Measurements from ENCODE around the gene ADAD2.
"Not testable (repeated sequence)": the region's sequence is repeated elsewhere in the genome, so short reads cannot be mapped to it uniquely, and the experiment has no call there.

Gene ADAD2

DNA sequence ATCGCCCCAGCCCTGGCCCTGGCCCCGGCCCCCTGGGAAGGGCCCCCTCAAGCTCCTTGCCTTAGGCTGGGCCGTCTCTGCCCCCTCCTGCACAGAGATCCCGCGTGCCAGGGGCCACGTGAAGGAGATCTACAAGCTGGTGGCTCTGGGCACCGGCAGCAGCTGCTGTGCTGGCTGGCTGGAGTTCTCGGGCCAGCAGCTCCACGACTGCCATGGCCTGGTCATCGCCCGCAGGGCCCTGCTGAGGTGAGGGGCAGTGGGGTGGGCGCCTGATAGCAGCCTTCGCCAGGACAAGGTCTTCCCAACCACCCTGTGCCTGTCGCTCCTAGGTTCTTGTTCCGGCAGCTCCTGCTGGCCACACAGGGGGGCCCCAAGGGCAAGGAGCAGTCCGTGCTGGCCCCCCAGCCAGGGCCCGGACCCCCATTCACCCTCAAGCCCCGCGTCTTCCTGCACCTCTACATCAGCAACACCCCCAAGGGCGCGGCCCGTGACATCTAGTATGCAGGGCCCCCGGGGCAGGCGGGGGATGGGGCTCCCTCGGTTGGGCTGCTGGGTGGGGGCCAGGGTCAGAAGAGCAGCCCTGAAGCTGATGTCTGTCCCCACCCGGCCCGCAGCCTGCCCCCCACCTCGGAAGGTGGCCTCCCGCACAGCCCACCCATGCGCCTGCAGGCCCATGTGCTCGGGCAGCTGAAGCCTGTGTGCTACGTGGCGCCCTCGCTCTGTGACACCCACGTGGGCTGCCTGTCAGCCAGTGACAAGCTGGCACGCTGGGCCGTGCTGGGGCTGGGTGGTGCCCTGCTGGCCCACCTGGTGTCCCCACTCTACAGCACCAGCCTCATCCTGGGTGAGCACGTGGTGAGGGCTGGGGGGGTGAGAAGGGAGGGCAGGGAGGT is 4.5 kb downstream of the ADAD2 start:
- DNase-seq (ENCODE audit: low spot score) = no peak

DNA sequence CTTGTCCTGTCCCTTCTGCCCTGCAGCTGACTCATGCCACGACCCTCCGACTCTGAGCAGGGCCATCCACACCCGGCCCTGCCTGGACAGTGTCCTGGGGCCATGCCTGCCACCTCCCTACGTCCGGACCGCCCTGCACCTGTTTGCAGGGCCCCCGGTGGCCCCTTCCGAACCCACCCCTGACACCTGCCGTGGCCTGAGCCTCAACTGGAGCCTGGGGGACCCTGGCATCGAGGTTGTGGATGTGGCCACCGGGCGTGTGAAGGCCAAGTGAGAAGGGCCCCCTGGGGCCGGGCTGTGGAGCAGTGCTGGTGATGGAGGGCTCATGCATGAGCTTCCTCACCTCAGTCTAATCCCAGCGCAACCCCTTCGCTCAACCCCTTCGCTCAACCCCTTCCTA is 5.1 kb downstream of the ADAD2 start:
- DNase-seq (ENCODE audit: low spot score) = no peak

DNA sequence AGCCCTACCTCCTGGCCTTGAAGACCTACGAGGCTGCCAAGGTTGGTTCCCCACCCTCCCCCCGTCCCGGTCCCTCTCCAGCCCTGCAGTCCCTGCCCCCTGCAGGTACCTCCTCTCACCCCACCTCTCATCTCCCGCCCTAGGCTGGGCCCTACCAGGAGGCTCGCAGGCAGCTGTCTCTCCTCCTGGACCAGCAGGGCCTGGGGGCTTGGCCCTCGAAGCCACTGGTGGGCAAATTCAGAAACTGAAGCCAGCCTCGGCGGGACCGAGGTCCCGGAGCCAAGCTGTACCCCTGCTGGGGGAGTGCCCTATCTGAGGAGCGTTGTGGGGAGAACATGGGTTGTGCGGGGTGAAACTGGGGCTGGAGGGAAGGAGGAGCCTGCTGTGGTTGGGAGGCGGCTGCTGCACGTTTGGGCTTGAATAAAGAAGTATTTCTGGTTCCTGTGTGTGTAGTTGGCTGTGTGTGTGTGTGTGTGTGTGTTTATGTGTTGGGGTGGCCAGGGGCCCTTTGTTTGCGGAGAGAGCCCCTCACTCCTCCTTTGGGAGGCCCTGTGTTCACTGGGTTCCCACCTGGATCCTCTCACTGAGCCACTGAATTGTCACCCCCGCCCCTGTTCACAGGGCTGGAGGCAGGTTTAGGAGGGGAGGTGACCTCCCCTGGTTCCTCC is 5.9 kb downstream of the ADAD2 start:
- no peak for DNase-seq (ENCODE audit: low spot score)

DNA sequence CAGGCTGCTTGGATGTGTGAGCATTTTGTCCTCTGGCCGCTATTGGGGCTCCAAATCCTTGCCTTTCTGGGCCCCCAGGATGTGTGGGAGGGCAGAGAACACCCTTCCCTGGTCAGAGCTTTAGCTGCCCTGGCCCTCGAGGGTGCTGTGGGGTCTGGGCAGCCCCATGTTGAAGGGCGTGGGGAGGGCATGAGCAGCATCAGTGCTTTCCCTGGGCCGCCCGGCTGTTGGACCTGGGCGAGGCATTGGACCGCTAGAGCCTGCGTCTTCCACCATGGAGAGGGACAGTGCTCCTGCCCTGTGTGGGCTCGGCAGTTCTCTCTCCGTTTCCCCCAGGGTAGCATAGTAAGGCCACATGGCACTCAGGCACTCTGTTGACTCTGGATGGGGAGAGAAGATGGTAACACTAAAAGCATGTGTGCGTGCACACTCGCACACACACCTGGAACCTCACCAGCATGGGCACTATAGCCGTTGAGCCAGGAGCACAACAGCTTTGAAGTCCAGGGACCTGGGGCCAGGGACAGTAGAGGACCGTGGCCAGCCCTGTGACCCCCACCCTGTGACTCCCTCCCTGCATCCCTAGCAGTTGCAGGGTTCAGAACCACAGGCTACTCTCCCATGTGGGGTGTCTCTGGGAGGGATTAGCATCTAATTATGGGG is 6.6 kb downstream of the ADAD2 start:
- no peak for DNase-seq (ENCODE audit: low spot score)

DNA sequence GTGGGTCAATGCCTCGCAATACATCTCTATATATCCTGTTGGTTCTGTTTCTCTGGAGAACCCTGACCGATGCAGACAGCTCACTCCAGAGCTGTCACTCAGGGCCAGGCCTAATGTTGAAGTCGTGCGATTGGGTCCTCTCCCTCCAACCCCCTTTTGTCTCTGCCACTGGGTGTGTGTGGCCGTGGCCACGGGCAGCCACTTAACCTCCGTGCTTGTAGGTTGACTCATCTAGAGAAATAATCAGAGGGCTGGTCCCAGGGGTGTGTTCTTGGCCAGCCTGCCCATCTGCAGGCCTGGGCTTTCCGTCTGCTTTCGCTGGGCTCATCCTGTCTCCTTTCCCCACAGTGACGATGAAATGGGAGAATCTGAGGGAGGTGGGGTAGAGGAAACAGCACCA is 7.4 kb downstream of the ADAD2 start:
- DNase-seq (ENCODE audit: low spot score) = no peak

DNA sequence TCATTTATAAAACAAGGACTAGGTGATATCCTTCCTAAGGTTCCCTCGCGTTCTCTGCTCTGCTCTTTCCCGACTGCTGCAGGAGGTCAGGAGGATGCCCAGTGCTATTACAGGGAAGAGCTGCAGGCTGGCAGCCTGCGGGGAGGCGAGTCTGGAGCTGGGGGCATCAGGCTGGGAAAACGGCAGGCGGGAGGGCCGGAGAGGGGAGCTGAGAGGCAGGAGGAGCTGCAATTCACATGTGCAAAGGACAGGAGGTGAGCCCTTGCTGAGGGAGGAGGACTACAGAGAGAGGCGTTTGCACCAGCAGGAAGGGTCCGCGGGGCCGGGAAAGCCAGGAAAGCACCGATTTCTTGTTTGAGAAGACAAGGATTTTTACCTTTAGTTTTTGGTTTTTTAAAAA is 8.1 kb downstream of the ADAD2 start:
- DNase-seq (ENCODE audit: low spot score) = no peak

DNA sequence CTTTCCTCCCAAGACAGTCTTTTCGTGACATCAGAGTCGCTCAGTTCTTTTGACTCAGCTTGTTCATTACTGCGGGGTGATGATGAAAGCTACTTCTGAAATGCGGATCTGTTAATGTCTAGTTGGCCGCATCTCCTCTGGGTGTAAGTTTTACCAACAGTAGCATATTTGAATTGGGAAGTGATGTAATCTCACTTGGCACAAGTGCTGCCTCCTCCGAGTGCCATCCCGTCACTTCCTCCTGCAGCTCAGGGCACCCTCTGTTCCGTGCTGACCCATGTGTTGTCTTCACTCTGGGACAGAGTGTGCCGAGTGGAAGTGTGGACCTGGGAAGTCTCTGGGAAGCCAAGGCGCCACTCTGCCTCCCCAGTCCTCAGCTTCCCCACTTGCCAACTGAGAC is 8.9 kb downstream of the ADAD2 start:
- no peak for DNase-seq (ENCODE audit: low spot score)

DNA sequence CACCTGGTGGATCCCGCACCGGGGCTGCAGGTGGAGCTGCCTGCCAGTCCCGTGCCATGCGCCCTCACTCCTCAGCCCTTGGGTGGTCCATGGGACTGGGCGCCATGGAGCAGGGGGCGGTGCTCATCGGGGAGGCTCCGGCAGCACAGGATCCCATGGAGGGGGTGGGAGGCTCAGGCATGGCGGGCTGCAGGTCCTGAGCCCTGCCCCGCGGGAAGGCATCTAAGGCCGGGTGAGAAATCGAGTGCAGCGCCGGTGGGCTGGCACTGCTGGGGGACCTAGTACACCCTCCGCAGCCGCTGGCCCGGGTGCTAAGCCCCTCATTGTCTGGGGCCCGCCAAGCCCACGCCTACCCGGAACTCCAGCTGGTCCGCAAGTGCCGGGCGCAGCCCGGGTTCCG is 13.6 kb downstream of the ADAD2 start:
- DNase-seq (ENCODE audit: low spot score) = not testable (repeated sequence)

DNA sequence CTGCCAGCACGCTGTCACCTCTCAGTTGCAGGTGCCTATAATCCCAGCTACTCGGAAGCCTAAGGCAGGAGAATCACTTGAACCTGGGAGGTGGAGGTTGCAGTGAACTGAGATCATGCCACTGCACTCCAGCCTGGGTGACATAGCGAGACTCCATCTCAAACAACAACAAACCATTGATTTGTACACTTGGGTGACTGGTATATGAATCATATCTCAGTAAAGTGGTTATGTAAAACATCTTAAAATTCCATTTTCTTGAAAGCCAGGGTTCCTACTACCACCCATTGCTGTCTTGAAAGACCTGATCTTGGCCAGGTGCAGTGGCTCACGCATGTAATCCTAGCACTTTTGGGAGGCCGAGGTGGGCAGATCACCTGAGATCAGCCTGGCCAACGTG is 14.2 kb downstream of the ADAD2 start:
- DNase-seq (ENCODE audit: low spot score) = not testable (repeated sequence)

DNA sequence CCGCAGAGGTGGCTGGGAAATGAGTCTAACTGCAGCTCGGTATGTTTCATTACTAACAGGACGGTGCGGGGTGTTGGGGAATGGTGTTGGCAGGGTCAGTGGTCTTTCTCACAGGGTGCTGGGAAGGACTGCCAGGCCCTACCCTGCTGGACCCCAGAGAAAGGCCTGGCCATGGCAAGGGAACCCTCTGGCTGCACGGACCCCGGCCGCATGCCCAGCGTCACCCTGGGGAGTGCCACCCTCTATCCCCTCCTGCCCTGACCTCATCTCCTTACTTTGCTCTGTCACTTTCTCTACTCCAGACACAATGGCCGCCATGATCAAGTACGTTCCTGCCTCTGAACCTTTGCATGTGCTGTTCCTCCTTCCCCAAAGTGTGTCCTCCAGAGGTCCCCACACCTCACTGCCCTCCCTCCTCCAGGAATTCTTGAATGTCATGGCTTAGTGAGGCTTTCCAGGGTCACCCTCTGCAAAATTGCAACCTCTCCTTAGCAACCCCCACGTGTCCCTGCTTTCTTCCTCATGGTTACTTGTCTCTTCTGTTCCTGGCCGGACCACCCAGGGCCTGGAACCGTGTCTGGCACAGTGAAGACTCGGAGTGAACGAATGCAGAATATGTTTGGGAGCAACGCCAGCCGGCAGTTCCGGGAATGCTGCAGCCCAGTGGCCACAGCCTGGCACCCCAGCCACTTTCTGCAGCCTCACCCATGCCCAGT is 15.2 kb downstream of the ADAD2 start:
- DNase-seq (ENCODE audit: low spot score) = no peak

DNA sequence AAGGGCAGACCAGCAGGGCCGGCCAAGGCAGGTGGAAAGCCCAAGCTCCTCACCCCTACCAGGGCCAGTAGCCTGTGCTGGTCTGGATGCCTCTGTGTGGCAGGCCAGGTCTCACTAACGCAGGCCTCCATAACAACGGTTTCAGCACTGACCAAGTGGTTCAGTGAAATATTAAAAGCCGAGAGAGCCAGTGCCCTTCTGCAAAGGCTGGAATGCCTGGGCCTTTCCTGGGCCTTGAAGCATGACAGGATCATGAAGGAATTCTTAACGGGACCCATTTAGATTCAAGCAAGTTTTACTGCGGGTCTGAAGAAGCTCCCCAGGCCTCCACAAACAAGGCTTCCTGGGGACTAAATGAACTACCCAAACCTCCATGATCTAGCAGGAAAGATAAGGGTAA is 16.3 kb downstream of the ADAD2 start:
- no peak for DNase-seq (ENCODE audit: low spot score)

DNA sequence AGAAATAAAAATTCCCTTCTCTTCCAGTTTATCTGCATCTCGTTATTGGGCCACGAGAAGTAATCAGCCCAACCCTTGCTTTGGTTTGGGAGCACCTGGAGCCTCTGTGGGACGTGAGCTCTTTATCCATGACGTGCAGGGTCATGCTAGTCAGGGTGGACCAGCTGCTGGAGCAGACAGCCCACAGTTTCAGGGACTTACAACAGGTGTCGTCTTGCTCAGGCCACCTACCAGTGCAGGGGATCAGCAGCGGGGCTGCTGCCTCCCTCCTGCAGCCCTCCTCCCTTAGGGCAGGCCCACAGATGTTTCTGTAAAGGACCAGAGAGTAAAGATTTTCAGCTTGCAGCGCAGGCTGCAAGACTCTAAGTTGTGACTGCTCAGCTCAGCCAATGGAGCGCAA is 16.9 kb downstream of the ADAD2 start:
- DNase-seq (ENCODE audit: low spot score) = no peak

DNA sequence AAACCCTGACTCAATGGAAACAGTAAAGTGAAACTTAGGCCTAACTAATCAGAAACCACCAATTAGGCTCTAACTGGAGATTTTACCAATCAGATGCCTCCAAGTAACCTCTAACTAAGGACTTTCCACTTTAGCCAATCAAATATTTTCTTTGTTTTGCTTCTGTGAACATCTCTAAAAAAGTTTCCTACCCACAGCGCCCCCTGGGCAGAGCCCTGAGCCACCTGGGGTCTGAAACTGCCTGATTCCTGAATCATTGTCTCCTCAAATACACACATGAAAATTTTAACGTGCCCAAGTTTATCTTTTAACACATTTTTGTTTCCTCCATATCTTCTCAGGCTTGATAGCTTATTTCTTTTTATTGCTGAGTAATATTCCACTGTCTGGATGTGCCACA is 19.0 kb downstream of the ADAD2 start:
- DNase-seq (ENCODE audit: low spot score) = no peak

DNA sequence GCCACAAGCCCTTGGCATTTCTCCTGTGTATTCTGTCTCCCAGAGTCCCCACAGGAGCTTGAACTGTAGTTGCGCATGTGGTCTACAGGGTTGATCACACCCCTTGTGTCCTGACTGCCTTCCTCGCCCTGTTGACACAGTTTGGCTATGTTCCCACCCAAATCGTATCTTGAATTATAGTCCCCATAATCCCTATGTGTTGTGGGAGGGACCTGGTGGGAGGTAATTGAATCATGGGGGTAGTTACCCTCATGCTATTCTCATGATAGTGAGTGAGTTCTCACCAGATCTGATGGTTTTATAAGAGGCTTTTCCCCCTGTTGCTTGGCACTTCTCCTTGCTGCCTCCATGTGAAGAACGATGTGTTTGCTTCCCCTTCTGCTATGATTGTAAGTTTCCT is 21.2 kb downstream of the ADAD2 start:
- DNase-seq (ENCODE audit: low spot score) = no peak

DNA sequence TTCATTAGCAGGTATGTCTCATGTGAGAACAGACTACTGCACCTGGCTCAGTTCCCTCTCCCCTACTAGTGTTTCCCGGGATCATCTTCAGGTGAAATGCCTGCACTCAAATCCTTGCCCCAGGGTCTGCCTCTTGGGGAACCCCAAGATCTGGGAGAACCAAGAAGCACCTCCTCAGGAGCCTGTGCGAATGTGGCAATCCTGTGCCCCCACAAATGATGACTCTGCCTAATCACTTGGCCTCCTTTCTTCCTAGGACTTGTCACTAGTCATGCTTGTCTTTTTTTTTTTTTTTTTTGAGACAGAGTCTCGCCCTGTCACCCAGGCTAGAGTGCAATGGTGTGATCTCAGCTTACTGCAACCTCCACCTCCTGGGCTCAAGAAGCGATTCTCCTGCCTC is 21.7 kb downstream of the ADAD2 start:
- no peak for DNase-seq (ENCODE audit: low spot score)

DNA sequence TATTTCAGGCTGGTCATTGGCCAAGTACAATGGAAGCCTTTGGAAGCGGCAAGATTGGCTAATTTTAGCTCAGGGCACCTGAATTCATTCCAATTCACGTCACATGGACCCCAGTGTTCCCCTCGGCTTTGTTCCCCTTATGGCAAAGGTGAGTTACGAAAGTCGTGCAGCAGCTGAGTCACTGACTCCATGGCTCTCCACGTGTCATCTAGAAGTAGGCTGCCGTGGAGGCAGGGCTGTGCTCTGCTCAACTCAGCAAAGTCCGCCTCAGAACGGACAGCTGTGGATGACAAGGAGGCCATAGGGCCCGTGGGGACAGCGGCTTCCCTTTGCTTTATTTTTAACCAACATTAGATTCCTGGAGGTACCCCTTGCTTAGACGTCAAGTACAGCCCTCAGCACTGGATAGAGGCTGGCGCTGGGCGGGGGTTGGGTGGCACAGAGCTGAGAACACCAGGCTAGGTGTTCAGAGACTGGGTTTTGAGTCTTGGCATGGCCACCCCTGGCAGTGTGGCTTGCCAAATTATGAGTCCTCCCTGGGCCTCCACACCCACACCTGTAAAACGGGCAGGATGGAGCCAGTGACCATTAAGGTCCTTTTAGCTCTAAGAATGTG is 23.6 kb downstream of the ADAD2 start:
- no peak for DNase-seq (ENCODE audit: low spot score)

DNA sequence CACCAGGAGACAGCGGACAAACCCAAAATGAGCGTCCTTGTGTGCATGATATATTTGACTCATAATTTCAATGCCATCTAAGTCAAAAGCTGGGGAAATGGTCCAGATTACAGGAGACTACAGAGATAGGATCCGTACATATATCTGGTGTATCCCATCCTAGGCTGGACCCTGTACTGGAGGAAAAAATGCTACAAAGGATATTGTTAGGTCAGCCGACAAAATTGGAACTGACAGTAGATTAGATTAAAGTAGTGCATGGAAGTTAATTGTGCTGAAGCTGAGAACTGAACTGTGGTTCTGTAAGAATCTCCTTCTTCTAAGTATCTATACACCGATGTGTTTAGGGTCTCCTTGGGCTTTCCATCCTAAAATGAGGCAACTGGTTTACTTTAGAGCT is 24.6 kb downstream of the ADAD2 start:
- DNase-seq (ENCODE audit: low spot score) = no peak

DNA sequence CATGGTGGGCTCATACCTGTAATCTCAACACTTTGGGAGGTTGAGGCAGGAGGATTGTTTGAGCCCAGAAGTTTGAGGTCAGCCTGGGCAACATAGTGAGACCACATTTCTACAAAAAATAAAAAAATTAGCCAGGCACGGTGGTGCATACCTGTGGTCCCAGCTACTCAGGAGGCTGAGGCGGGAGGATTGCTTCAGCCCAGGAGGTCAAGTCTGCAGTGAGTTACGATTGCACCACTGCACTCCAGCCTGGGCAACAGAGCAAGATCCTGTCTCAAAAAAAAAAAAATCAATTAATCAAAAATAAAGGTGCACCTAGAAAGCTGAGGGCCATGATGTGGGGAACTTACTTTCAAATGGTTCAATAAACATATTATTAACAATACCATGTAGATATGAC is 25.2 kb downstream of the ADAD2 start:
- not testable (repeated sequence) for DNase-seq (ENCODE audit: low spot score)

DNA sequence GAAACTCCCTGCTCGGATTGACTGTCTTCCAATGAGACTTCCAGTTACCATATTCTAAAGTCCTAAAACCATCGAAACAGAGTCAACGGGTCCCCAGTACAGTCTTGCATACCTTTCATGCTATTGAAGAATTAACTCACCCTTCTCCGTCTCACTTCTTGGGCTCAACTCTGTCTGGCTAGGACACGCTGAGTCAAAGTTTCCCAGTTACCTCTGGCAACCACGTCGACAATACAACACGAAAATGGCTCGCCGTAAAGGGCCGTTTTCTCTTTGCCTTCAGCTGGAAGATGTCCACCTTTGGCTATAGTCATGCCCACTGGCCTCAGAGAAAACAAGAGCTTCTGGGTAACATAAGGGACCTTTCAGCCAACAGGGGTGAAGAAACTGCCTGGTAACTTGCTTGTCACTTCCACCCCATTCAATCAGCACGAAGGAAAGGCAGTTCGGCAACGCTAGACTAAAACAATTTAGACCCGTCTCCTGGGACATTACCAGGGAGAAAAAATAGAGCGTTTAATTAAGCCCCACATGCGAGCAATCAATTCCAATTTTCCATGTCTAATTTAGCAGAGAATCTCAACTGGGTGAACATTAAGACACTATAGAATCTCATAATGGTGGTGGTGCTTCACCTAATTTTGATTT is 27.3 kb downstream of the ADAD2 start:
- no peak for DNase-seq (ENCODE audit: low spot score)

DNA sequence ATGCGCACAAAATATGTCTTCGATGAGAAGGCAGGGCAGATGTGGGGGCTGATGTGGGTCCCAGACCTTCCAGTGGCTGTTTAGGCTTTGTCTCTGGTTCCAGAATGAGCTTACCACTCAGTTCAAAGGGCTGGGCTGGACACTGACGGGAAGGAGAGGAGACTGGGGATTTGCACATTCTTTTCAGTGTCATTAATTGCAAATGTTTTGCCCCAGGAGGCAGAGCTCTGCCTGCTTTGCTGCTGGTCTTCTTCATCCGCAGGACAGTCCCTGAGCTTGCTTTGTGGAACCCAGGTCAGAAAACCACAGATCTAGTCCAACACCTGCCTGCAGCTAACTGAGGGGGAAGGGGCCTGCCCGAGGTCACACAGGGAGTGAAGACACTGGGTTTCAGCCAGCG is 28.0 kb downstream of the ADAD2 start:
- DNase-seq (ENCODE audit: low spot score) = no peak

DNA sequence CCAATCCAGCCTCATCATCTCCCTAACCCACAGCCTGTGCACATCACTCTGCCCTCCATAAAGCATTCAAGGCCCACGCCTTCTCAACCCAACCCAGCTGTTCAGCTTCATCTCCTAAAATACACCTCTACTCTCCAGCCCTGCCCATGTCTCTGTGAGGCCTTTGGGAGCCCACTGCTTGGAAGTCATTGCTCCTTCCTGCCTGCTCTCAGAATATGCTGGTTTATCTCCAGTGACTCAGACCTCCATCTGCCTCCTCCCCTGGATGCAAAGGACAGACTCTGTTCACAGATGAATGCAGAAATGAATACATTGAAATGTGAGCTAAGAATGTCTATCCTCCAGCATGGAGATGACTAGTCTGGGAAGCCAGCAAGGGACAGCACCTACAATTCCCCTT is 29.9 kb downstream of the ADAD2 start:
- DNase-seq (ENCODE audit: low spot score) = no peak

DNA sequence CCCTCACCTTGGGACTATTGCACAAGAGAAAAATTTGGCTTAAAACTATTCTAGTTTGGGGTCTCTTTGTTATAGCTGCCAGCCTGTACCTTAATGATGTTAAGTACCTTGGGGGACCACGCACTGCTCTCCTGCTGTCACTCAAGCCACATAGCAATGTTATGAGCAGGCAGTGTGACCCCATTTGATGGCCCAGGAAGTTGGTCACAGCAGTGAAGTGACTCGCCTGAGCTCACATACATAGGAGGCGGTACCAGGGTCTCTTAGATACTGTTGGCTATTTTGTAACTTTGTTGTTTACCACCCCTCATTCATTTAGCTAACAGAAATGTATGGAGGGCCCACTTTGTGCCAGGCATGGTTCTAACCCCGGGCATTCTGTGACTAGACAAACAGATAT is 32.5 kb downstream of the ADAD2 start:
- DNase-seq (ENCODE audit: low spot score) = no peak
